ENCODE results near the gene FZD2.
"Not testable (repeated sequence)": the region's sequence is repeated elsewhere in the genome, so short reads cannot be mapped to it uniquely, and the experiment has no call there.

The FZD2 gene

GRCh38 chr17:44585315-44585714 lies 28.0 kb downstream of the FZD2 start:
- Mint-ChIP-seq H3K27me3 (ENCODE audit: low read depth) (peaks cover 26% of the 10 kb centered on the region), H3K36me3 (ENCODE audit: low read depth) (no peaks in the 10 kb centered on the region), H3K27ac (no peak overlapping the region), H3K4me3 (no peak overlapping the region), H3K9me3 (no peaks in the 10 kb centered on the region), H3K4me1 (ENCODE audit: low read depth) (no peaks in the 10 kb centered on the region)

- H3K9me3 Mint-ChIP-seq: no peaks in the 10 kb centered on the region
- H3K36me3 Mint-ChIP-seq (ENCODE audit: low read depth): no peaks in the 10 kb centered on the region
- H3K4me1 Mint-ChIP-seq (ENCODE audit: low read depth): no peaks in the 10 kb centered on the region
- H3K27me3 Mint-ChIP-seq (ENCODE audit: low read depth): peaks cover 14% of the 10 kb centered on the region
- H3K27ac Mint-ChIP-seq: no peak overlapping the region
- no peak overlapping the region for H3K4me3 Mint-ChIP-seq
These were observed 30.1 kb downstream of the FZD2 start for GRCh38 chr17:44587339-44587738.

GRCh38 chr17:44589316-44590071 lies 32.2 kb downstream of the FZD2 start:
- no peaks in the 10 kb centered on the region for H3K9me3 Mint-ChIP-seq
- H3K27me3 Mint-ChIP-seq (ENCODE audit: low read depth): peaks cover 11% of the 10 kb centered on the region
- no peak overlapping the region for H3K4me3 Mint-ChIP-seq
- H3K27ac Mint-ChIP-seq: no peak overlapping the region
- H3K4me1 Mint-ChIP-seq (ENCODE audit: low read depth): no peaks in the 10 kb centered on the region
- no peaks in the 10 kb centered on the region for H3K36me3 Mint-ChIP-seq (ENCODE audit: low read depth)

- not testable (repeated sequence) for H3K9me3 Mint-ChIP-seq; H3K27ac Mint-ChIP-seq; H3K4me3 Mint-ChIP-seq; H3K4me1 Mint-ChIP-seq (ENCODE audit: low read depth); H3K36me3 Mint-ChIP-seq (ENCODE audit: low read depth)
- peaks cover 11% of the 10 kb centered on the region for H3K27me3 Mint-ChIP-seq (ENCODE audit: low read depth)
These were observed 32.8 kb downstream of the FZD2 start for GRCh38 chr17:44590072-44590462.

- H3K27ac Mint-ChIP-seq; H3K9me3 Mint-ChIP-seq; H3K27me3 Mint-ChIP-seq (ENCODE audit: low read depth); H3K4me3 Mint-ChIP-seq; H3K36me3 Mint-ChIP-seq (ENCODE audit: low read depth); H3K4me1 Mint-ChIP-seq (ENCODE audit: low read depth): not testable (repeated sequence)
These were observed 33.5 kb downstream of the FZD2 start for GRCh38 chr17:44590762-44591161.

- Mint-ChIP-seq H3K9me3 (no peaks in the 10 kb centered on the region), H3K27ac (no peak overlapping the region), H3K36me3 (ENCODE audit: low read depth) (no peaks in the 10 kb centered on the region), H3K4me3 (no peak overlapping the region), H3K4me1 (ENCODE audit: low read depth) (no peaks in the 10 kb centered on the region), H3K27me3 (ENCODE audit: low read depth) (peaks cover 8% of the 10 kb centered on the region)
These were observed 33.9 kb downstream of the FZD2 start for GRCh38 chr17:44591206-44591605.

- Mint-ChIP-seq H3K4me3 (no peak overlapping the region), H3K4me1 (ENCODE audit: low read depth) (no peaks in the 10 kb centered on the region), H3K36me3 (ENCODE audit: low read depth) (no peaks in the 10 kb centered on the region), H3K9me3 (no peaks in the 10 kb centered on the region), H3K27ac (no peak overlapping the region), H3K27me3 (ENCODE audit: low read depth) (peaks cover 8% of the 10 kb centered on the region)
These were observed 35.9 kb downstream of the FZD2 start for GRCh38 chr17:44593156-44593555.

- Mint-ChIP-seq H3K4me1 (ENCODE audit: low read depth) (no peaks in the 10 kb centered on the region), H3K36me3 (ENCODE audit: low read depth) (no peaks in the 10 kb centered on the region), H3K27ac (no peak overlapping the region), H3K27me3 (ENCODE audit: low read depth) (peaks cover 5% of the 10 kb centered on the region), H3K4me3 (no peak overlapping the region), H3K9me3 (no peaks in the 10 kb centered on the region)
These were observed 38.0 kb downstream of the FZD2 start for GRCh38 chr17:44595216-44595775.

- Mint-ChIP-seq H3K9me3 (no peaks in the 10 kb centered on the region), H3K4me3 (no peak overlapping the region), H3K27ac (no peak overlapping the region), H3K4me1 (ENCODE audit: low read depth) (no peaks in the 10 kb centered on the region), H3K36me3 (ENCODE audit: low read depth) (no peaks in the 10 kb centered on the region), H3K27me3 (ENCODE audit: low read depth) (peaks cover 10% of the 10 kb centered on the region)
These were observed 41.0 kb downstream of the FZD2 start for GRCh38 chr17:44598329-44598728.

GRCh38 chr17:44598932-44599297 lies 41.6 kb downstream of the FZD2 start:
- H3K4me3 Mint-ChIP-seq: no peak overlapping the region
- no peaks in the 10 kb centered on the region for H3K9me3 Mint-ChIP-seq
- no peak overlapping the region for H3K27ac Mint-ChIP-seq
- H3K27me3 Mint-ChIP-seq (ENCODE audit: low read depth): peaks cover 6% of the 10 kb centered on the region
- H3K4me1 Mint-ChIP-seq (ENCODE audit: low read depth): no peaks in the 10 kb centered on the region
- H3K36me3 Mint-ChIP-seq (ENCODE audit: low read depth): no peaks in the 10 kb centered on the region

GRCh38 chr17:44599298-44600175 lies 42.3 kb downstream of the FZD2 start:
- Mint-ChIP-seq H3K9me3 (no peaks in the 10 kb centered on the region), H3K4me3 (no peak overlapping the region), H3K27me3 (ENCODE audit: low read depth) (peaks cover 5% of the 10 kb centered on the region), H3K36me3 (ENCODE audit: low read depth) (no peaks in the 10 kb centered on the region), H3K4me1 (ENCODE audit: low read depth) (no peaks in the 10 kb centered on the region), H3K27ac (no peak overlapping the region)

- H3K9me3 Mint-ChIP-seq: no peaks in the 10 kb centered on the region
- no peak overlapping the region for H3K4me3 Mint-ChIP-seq
- H3K27me3 Mint-ChIP-seq (ENCODE audit: low read depth): peaks cover 5% of the 10 kb centered on the region
- no peaks in the 10 kb centered on the region for H3K4me1 Mint-ChIP-seq (ENCODE audit: low read depth)
- no peaks in the 10 kb centered on the region for H3K36me3 Mint-ChIP-seq (ENCODE audit: low read depth)
- H3K27ac Mint-ChIP-seq: no peak overlapping the region
These were observed 44.3 kb downstream of the FZD2 start for GRCh38 chr17:44601539-44601938.

GRCh38 chr17:44601973-44602372 lies 44.7 kb downstream of the FZD2 start:
- H3K27me3 Mint-ChIP-seq (ENCODE audit: low read depth): peaks cover 5% of the 10 kb centered on the region
- no peaks in the 10 kb centered on the region for H3K36me3 Mint-ChIP-seq (ENCODE audit: low read depth)
- no peak overlapping the region for H3K4me3 Mint-ChIP-seq
- H3K4me1 Mint-ChIP-seq (ENCODE audit: low read depth): no peaks in the 10 kb centered on the region
- no peaks in the 10 kb centered on the region for H3K9me3 Mint-ChIP-seq
- no peak overlapping the region for H3K27ac Mint-ChIP-seq

GRCh38 chr17:44602390-44602789 lies 45.1 kb downstream of the FZD2 start:
- Mint-ChIP-seq H3K9me3 (no peaks in the 10 kb centered on the region), H3K4me1 (ENCODE audit: low read depth) (no peaks in the 10 kb centered on the region), H3K36me3 (ENCODE audit: low read depth) (no peaks in the 10 kb centered on the region), H3K27me3 (ENCODE audit: low read depth) (peaks cover 5% of the 10 kb centered on the region), H3K27ac (no peak overlapping the region), H3K4me3 (no peak overlapping the region)

- H3K36me3 Mint-ChIP-seq (ENCODE audit: low read depth): no peaks in the 10 kb centered on the region
These were observed 45.7 kb downstream of the FZD2 start for GRCh38 chr17:44602970-44603369.

More at GRCh38 chr17:44602970-44603369, 45.7 kb downstream of the FZD2 start:
- Mint-ChIP-seq H3K4me1 (ENCODE audit: low read depth) (no peaks in the 10 kb centered on the region), H3K9me3 (no peaks in the 10 kb centered on the region), H3K4me3 (no peak overlapping the region), H3K27me3 (ENCODE audit: low read depth) (peaks cover 5% of the 10 kb centered on the region), H3K27ac (no peak overlapping the region)
